Osteoblast (primary cell): Measurements from ENCODE around the gene DEGS2. TPM values are rescaled to one million over a fixed set of nuclear protein-coding genes. Genes with fewer than 3 reads are reported as not detected.

Source experiments
- DNase-seq: peaks from one replicate; pipeline ENCODE4 v3.0.0; 2011; ENCODE audit warnings: low spot score, mixed read lengths; ENCODE audit not compliant: insufficient read length; ENCODE audit errors: missing footprints
- H2AFZ ChIP-seq: 2 replicates; pipeline ENCODE4 v1.6.0; 2011; ENCODE audit warnings: mild to moderate bottlenecking, low read length
- H3K27ac ChIP-seq: 2 replicates; pipeline ENCODE4 v1.5.1; 2011; ENCODE audit warnings: mild to moderate bottlenecking, low read depth, low read length, moderate library complexity
- H3K27me3 ChIP-seq: 2 replicates; pipeline ENCODE4 v1.6.0; 2012; ENCODE audit warnings: mild to moderate bottlenecking, control low read depth, inconsistent platforms, low read length, moderate library complexity; ENCODE audit not compliant: insufficient read depth
- H3K36me3 ChIP-seq: 2 replicates; pipeline ENCODE4 v1.5.1; 2011; ENCODE audit warnings: mild to moderate bottlenecking, low read length, control low read depth, moderate library complexity; ENCODE audit not compliant: insufficient read depth
- H3K4me1 ChIP-seq: 2 replicates; pipeline ENCODE4 v1.5.1; 2011; ENCODE audit warnings: mild to moderate bottlenecking, low read length, control low read depth, moderate library complexity; ENCODE audit not compliant: insufficient read depth
- H3K4me2 ChIP-seq: 2 replicates; pipeline ENCODE4 v1.6.0; 2011; ENCODE audit warnings: mild to moderate bottlenecking, low read length; ENCODE audit not compliant: insufficient read depth
- H3K4me3 ChIP-seq: fragments of 200-600 bp; sonication (generic); 3 replicates; pipeline ENCODE4 v1.5.1; 2012; ENCODE audit warnings: mild to moderate bottlenecking, low read length, inconsistent platforms; ENCODE audit not compliant: insufficient read depth
- H3K79me2 ChIP-seq: 2 replicates; pipeline ENCODE4 v1.6.0; 2012; ENCODE audit warnings: mild to moderate bottlenecking, low read length, control low read depth, inconsistent platforms; ENCODE audit not compliant: insufficient read depth
- H3K9me3 ChIP-seq: 2 replicates; pipeline ENCODE4 v1.5.1; 2011; ENCODE audit warnings: low read depth, low read length, control low read depth
- H4K20me1 ChIP-seq: 2 replicates; pipeline ENCODE4 v1.6.0; 2012; ENCODE audit warnings: mild to moderate bottlenecking, low read length, control low read depth; ENCODE audit not compliant: insufficient read depth
- total RNA-seq: library from RNA; depleted of rRNA; stranded (reverse); fragments of >200 nt; gene quantifications from 2 replicates; pipeline ENCODE4 v1.2.3, GENCODE V29; 2012
- TF ChIP-seq, protein P1 (sequence below): IDR thresholded peaks from 2 replicates; pipeline ENCODE4 v1.5.1; 2011; ENCODE audit warnings: mild to moderate bottlenecking, low read depth, low read length, moderate library complexity; ENCODE audit errors: extremely low read depth

DEGS2 gene
- total RNA-seq, 1 donor: 0.36 TPM

GRCh38 chr14:100155049-100155621 is 4.3 kb downstream of the DEGS2 start:
- TF ChIP-seq, protein P1, sequence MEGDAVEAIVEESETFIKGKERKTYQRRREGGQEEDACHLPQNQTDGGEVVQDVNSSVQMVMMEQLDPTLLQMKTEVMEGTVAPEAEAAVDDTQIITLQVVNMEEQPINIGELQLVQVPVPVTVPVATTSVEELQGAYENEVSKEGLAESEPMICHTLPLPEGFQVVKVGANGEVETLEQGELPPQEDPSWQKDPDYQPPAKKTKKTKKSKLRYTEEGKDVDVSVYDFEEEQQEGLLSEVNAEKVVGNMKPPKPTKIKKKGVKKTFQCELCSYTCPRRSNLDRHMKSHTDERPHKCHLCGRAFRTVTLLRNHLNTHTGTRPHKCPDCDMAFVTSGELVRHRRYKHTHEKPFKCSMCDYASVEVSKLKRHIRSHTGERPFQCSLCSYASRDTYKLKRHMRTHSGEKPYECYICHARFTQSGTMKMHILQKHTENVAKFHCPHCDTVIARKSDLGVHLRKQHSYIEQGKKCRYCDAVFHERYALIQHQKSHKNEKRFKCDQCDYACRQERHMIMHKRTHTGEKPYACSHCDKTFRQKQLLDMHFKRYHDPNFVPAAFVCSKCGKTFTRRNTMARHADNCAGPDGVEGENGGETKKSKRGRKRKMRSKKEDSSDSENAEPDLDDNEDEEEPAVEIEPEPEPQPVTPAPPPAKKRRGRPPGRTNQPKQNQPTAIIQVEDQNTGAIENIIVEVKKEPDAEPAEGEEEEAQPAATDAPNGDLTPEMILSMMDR: peak; percentile 57
- Histone ChIP-seq H3K9me3 (peaks cover 8% of the 10 kb centered on the region), H3K27ac (no peak overlapping the region), H3K4me1 (no peaks in the 10 kb centered on the region), H3K4me3 (no peak overlapping the region), H3K27me3 (peaks cover 18% of the 10 kb centered on the region), H3K79me2 (no peaks in the 10 kb centered on the region), H2AFZ (peak overlapping the region; percentile 57), H4K20me1 (no peaks in the 10 kb centered on the region), H3K36me3 (no peaks in the 10 kb centered on the region), H3K4me2 (no peak overlapping the region)
- no peak for DNase-seq

DNA sequence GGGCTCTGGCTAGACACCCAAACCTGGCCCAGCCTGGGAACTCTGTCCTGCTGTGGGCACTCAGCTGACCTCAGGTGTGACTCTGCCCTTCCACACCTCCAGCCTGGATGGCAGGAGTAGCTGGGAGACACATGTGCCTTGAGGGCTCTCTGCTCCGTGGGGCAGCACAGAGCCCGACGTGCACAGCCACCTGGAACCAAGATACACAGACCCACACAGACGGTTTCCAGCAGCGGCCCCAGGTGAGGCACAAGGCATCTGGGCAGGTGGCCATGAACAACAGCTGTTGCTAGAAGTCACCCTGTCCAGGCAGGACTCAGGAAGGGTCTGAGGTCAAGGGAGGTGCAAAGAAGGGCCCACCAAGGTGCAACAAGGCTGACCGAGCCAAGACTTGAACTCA is 5.9 kb downstream of the DEGS2 start:
- no peak for DNase-seq
- Histone ChIP-seq H2AFZ (no peak overlapping the region), H3K9me3 (peaks cover 6% of the 10 kb centered on the region), H3K4me2 (no peak overlapping the region), H3K4me3 (no peak overlapping the region), H3K36me3 (no peaks in the 10 kb centered on the region), H3K79me2 (no peaks in the 10 kb centered on the region), H3K27ac (no peak overlapping the region), H3K4me1 (no peaks in the 10 kb centered on the region), H4K20me1 (no peaks in the 10 kb centered on the region), H3K27me3 (peaks cover 4% of the 10 kb centered on the region)
- TF ChIP-seq, protein P1: no peak

DNA sequence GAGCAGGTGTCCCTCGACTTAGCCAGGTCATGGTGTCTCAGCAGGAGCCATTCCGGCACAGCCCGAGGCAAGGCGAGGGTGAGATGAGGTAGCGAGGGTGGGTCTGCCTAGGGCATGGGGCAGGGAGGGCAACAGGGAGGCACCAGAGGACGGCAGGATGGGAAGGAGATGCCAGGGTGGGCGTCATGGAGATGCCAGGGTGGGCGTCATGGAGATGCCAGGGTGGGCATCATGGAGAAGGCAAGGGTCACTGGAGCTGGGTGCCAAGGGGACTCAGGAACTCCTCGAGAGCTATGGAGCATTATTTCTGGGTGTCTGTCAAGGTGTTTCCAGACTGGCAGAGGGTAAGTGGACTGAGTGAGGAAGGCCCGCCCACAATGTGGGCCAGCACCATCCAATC is 7.4 kb downstream of the DEGS2 start:
- Histone ChIP-seq H3K4me1 (no peaks in the 10 kb centered on the region), H2AFZ (no peak overlapping the region), H3K4me2 (no peak overlapping the region), H3K79me2 (no peaks in the 10 kb centered on the region), H3K9me3 (peaks cover 6% of the 10 kb centered on the region), H3K36me3 (no peaks in the 10 kb centered on the region), H4K20me1 (no peaks in the 10 kb centered on the region), H3K4me3 (no peak overlapping the region), H3K27ac (no peak overlapping the region), H3K27me3 (peaks cover 2% of the 10 kb centered on the region)
- TF ChIP-seq, protein P1: no peak
- no peak for DNase-seq

GRCh38 chr14:100150932-100151587 is 8.4 kb downstream of the DEGS2 start:
- Histone ChIP-seq H3K9me3 (peaks cover 6% of the 10 kb centered on the region), H3K79me2 (no peaks in the 10 kb centered on the region), H3K36me3 (no peaks in the 10 kb centered on the region), H3K4me3 (no peak overlapping the region), H3K27me3 (peaks cover 2% of the 10 kb centered on the region), H2AFZ (no peak overlapping the region), H3K4me1 (no peaks in the 10 kb centered on the region), H3K27ac (no peak overlapping the region), H4K20me1 (no peaks in the 10 kb centered on the region), H3K4me2 (no peak overlapping the region)
- TF ChIP-seq, protein P1: no peak
- DNase-seq: no peak
